GM21737 (cell line): Measurements from ENCODE around the gene TC2N.
"Not testable (repeated sequence)": the region's sequence is repeated elsewhere in the genome, so short reads cannot be mapped to it uniquely, and the experiment has no call there.

ENCODE experiments used
- ATAC-seq: cut with Tn5 transposase; IDR thresholded peaks from one replicate; pipeline ENCODE4 v1.9.1; 2021; ENCODE audit warnings: mild to moderate bottlenecking, moderate library complexity; ENCODE audit not compliant: unreplicated experiment

Gene TC2N

DNA sequence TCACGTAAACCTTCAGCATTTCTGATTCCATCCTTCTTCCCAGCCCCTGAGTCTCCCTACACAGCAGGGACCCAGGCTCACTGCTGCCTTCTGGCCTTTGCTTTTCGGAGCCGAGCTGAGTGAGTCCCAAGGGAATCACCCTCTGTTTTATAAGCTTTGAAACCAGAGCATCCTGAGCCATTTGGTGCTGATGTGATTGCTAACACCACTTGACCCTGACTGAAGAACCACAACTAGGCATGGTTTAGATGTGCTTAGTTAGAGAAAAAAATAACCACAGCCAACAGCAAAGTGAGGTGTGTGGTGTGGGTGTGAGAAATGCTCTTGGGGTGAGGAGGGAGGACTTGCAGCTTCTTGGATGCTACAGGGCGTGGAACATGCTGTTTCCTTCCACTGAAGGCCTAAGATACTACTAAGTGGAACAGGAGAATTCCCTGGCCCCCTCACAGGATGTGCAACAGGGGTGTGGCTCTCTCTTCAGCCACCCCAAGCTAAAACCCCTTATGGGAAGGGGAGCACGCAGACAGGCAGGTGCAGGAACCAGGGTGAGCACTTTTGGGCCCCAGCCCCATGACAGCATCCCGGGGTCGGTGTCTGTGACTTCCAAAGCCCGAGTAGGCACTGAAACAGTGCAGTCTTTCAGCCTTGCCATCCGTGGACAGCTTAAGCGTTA, at the start of gene TC2N:
TSS of gene TC2N (minus strand) at position 221 of the 673 bp plus-strand sequence. CDS start 53,767 bp downstream, outside the sequence.
- ATAC-seq = no peak

GRCh38 chr14:91912035-91912434, 44.7 kb upstream of the TC2N start:
- no peak for ATAC-seq

- ATAC-seq = no peak
These were observed 44.2 kb upstream of the TC2N start for GRCh38 chr14:91911474-91912032.

- no peak for ATAC-seq
These were observed 42.9 kb upstream of the TC2N start for GRCh38 chr14:91910196-91910595.

DNA sequence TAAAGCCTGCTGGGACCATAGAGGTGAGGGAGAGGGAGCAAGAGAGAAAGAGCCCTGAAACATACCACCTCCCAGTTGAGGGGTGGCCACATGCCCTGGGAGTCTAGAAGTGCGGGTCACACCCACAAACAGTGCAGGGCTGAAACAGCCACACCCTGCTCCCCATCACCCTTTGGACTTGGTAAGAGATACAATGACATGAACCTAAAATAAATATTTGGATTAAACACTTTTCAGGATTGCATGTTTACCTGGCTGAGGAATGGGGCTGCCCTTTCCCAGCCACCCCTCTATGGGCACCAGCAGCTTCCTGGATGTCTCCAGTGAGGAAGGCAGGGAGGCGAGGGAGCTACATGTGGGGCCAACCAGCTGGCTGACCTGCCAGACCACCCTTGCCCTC, 39.0 kb upstream of the TC2N start:
- ATAC-seq = no peak

- no peak for ATAC-seq
These were observed 37.8 kb upstream of the TC2N start for GRCh38 chr14:91904956-91905645.

- ATAC-seq = no peak
These were observed 37.1 kb upstream of the TC2N start for GRCh38 chr14:91904483-91904882.

DNA sequence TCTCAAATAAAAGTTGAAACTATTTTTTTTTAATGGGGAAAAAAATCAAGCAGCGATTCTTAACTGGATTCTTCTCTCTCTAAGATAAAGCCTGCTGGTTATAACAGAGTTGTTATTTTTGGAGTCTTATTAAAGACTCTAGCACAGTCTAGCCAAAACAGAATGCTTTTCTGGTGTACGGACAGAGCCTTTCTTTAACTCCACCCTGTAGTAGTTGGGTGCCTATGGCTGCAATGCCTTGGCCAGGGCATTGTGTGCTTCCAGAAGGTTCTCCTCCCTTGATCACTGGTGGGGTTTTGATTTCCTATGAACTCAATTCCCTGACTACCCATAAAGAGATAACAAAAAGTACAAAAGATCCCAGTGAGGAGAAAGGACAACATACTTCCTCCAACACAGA, 35.7 kb upstream of the TC2N start:
- ATAC-seq = no peak

- no peak for ATAC-seq
These were observed 35.0 kb upstream of the TC2N start for GRCh38 chr14:91902336-91902735.

GRCh38 chr14:91901449-91902226, 34.3 kb upstream of the TC2N start:
- ATAC-seq = no peak

DNA sequence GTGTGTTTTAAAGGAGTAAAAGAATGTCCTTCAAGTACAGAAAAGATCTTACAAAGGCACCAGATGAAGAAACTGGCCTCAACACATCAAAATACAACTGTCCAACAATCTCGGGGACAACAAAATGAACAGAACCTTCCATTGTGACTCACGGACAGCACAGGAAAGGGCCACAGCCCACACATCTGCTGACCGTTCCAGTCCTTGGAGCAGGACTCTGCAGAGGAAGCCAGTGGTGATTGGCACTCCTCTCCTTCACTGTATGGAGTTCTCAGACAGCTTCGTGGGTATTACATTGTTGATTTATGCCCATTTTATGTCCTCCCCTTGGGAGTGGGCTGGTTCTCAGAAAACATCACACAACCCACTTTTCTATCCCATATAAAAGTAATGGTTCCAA, 32.5 kb upstream of the TC2N start:
- ATAC-seq = no peak

DNA sequence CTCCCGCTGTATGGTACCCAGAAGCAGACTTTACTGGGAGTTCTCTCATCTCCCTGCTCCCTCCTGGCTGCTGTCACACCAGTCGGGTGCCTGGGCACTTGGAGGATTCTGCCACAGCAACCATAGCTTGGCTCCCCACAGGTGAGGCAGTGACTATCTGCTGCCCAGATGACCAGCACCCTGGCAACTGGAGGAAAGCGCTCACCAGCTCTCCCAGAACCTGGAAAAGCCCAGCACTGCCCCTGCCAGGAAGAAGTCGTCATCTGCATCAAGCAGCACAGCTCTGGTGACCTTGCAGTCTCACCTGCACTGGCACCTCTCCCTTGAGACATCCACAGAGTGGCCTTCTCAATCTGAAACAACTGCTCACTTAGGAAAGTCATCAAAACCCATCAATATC, 31.9 kb upstream of the TC2N start:
- ATAC-seq = no peak

GRCh38 chr14:91898372-91898771, 31.0 kb upstream of the TC2N start:
- ATAC-seq = no peak

- ATAC-seq = not testable (repeated sequence)
These were observed 30.4 kb upstream of the TC2N start for GRCh38 chr14:91897716-91898115.

DNA sequence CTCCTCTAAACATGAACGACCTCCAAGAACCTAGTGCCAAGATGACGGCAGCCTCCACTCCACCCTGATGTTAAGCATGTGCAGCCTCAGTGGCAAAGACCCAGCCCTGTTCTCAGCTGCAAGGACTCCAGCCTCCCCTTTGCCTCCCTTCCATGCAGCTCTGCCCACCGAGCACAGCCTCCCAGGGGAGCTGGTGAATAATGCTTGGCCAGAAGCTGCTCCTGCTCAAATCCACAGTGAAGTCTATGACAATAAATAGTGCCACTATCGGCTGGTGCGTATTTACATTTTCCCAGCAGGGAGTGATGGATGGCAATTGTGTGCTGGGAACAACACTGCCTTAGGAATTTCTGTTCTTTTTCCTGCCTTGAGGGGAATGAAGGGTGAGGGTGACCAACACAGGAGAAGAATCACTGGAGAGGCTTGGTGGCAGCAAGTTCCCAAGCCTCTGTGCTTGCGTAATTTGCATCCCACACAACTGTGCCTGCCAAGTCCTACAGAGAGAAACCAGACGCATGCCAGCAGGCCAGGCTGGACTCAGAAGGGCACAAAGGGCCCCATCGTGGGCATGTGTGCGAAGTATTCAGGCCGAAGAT, 29.9 kb upstream of the TC2N start:
- ATAC-seq = no peak

DNA sequence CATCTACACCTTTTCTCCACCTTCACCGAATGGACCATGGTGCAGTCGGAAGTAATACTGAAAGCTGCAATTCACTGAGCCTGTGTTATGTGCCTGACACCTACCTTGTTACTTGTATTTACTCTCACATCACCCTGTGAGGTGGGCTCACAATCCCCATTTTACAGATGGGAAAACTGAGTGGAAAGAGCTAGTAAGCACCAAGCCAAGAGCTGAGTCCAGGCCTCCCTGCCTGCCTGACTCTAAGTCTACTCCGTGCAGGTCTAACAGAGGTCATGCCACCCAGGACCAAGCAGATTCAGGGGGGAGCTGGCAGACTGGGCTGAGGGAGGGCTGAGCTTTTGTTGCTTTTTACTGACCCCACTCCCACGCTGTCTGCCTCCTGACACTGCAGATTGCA, 29.1 kb upstream of the TC2N start:
- no peak for ATAC-seq

GRCh38 chr14:91893669-91894068, 26.3 kb upstream of the TC2N start:
- no peak for ATAC-seq

DNA sequence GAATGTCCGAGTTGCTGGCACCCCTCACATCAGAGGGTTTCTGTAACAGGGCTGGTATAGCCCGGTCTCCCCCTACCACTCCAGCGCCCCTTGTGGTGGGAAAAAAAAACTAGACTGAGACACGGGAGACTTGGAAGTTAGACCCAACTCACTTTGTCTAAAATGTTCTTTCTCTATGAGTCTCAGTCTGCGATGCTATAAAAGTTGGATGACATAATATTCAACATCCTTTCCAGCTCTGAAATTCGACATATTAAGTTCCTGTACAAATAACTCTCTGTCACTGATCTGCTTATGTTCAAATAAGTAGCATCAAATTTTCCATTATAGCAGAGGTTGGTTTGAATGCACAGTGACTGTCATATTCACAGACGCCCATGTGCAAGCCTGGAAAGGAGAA, 25.7 kb upstream of the TC2N start:
- no peak for ATAC-seq

GRCh38 chr14:91891721-91892220, 24.4 kb upstream of the TC2N start:
- no peak for ATAC-seq

DNA sequence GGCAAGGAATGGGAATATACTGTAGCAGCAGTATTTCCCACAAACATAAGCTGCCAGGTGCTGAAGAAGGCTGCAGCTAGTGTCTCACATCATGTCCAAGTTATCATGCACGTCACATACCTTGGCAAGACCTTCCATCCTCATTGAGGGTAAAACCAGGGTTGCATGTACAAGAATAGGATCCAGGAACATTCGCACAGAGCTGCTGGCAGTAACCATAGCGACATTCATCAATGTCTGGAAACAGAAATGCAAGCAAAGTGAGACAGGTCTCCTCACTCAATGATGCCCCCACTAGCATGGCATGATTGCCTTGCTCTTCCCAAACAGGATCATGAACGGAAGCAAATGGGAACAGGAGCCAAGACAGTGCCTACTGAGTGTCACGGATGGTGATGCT, 23.8 kb upstream of the TC2N start:
- ATAC-seq = no peak

DNA sequence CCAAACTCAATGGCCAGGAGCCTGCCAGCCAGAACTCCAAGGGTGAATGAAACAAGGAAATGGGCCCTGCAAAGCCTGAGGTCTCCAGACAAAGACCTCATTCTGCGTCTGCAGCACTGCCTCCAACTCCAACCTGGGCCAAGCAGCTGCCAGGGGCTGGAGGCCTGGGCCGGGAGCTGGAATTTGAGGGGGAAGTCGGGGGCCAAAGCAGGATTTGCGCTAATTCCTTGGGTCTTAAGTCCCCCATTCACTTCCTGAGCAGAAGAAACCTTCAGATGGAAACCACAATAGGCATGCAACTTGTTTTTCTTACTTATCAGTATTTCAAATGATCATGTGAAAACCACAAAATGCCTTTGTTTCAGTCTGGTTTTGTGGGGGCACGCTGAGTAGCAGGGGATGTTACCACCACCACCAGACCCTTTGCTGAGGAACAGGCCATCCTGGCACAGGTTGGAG, 23.0 kb upstream of the TC2N start:
- ATAC-seq = no peak
